Measurements from ENCODE around the gene TXNDC8. TPM values are rescaled to one million over a fixed set of nuclear protein-coding genes. Genes with fewer than 3 reads are reported as not detected.

Gene TXNDC8
- total RNA-seq, 3 donors from 2014 or later (not counting 1 experiment from before 2014, with no cell fraction given), result not detected

DNA sequence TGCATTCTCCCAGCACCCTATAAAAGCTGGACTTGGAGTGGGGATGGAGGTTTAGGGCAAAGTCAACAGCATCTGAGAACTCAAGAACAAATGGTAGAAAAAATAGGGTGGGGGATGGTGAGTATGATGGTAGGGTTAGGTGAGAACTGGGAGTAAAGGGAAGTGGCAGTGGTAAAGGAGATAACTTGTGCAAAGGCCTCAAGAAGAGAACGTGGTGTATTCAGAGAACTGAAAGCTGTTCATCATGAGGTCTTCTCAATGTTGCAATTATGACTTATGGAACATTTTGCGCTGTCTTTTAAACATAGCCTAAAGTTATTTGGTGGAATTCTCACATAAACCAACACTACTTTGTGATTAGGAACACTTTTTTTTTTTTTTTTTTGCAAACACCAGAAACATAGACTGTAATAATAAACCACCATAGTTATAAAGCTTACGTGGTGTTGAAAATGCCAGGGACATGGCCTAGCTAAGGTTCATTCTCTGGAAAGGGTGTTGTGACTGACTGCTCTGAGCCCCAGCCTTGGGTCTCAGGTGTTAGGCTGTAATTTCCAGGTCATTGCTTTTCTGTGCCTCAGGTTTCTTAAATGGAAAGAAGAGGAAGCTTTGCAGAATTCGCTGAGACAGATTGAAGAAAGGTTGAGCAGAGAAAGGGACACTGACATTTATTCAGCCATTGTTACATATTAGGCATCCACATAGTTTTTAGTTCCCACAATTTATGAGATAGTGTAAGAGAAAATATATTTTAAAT lies 19.2 kb upstream of the TXNDC8 start:
- Histone ChIP-seq H3K9me3 (ENCODE audit: control insufficient read depth, insufficient read depth, low read length) (no peaks in the 10 kb centered on the region), H3K4me3 (ENCODE audit: low read length) (no peak overlapping the region), H3K27ac (ENCODE audit: low read length) (no peak overlapping the region), H3K4me1 (ENCODE audit: control insufficient read depth, insufficient read depth, low read length) (no peaks in the 10 kb centered on the region), H3K27me3 (ENCODE audit: control insufficient read depth, insufficient read depth, low read length) (no peaks in the 10 kb centered on the region), H3K36me3 (ENCODE audit: control insufficient read depth, insufficient read depth, low read length) (no peaks in the 10 kb centered on the region)
- intact Hi-C loops (cut with micrococcal nuclease), result no loop called here
- H3K9me3 Mint-ChIP-seq, result peaks cover 0 to 5% of the 10 kb centered on the region in 2 donors
- ATAC-seq, result no peak
- 86% methylated on average over 3 of the region's 4 CpGs for WGBS (ENCODE audit: insufficient coverage)
- H3K4me3 Mint-ChIP-seq, result no peak overlapping the region
- H3K36me3 Mint-ChIP-seq, result no peaks in the 10 kb centered on the region
- TF ChIP-seq, protein P1, sequence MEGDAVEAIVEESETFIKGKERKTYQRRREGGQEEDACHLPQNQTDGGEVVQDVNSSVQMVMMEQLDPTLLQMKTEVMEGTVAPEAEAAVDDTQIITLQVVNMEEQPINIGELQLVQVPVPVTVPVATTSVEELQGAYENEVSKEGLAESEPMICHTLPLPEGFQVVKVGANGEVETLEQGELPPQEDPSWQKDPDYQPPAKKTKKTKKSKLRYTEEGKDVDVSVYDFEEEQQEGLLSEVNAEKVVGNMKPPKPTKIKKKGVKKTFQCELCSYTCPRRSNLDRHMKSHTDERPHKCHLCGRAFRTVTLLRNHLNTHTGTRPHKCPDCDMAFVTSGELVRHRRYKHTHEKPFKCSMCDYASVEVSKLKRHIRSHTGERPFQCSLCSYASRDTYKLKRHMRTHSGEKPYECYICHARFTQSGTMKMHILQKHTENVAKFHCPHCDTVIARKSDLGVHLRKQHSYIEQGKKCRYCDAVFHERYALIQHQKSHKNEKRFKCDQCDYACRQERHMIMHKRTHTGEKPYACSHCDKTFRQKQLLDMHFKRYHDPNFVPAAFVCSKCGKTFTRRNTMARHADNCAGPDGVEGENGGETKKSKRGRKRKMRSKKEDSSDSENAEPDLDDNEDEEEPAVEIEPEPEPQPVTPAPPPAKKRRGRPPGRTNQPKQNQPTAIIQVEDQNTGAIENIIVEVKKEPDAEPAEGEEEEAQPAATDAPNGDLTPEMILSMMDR (IDR thresholded peaks at IDR 0.05), result no peak
- no peak overlapping the region for H3K27ac Mint-ChIP-seq
- DNase-seq, result no peak
- no peaks in the 10 kb centered on the region for H3K4me1 Mint-ChIP-seq
- no peaks in the 10 kb centered on the region for H3K27me3 Mint-ChIP-seq (ENCODE audit: low read depth in 2 of 2)

DNA sequence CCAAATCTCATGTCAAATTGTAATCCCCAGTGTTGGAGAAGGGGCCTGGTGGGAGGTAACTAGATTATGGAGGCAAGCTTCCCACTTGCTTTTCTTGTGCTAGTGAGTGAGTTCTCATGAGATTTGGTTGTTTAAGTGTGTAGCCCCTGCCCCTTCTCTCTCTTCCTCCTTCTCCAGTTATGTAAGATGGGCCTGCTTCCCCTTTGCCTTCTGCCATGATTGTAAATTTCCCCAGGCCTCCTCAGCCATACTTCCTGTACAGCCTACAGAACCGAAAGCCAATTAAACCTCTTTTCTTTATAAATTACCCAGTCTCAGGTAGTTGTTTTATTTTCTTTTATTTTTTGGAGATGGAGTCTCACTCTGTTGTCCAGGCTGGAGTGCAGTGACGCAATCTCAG lies 18.2 kb upstream of the TXNDC8 start:
- peaks cover 0 to 5% of the 10 kb centered on the region in 2 donors for H3K9me3 Mint-ChIP-seq
- Histone ChIP-seq H3K27me3 (ENCODE audit: control insufficient read depth, insufficient read depth, low read length) (no peaks in the 10 kb centered on the region), H3K27ac (ENCODE audit: low read length) (no peak overlapping the region), H3K9me3 (ENCODE audit: control insufficient read depth, insufficient read depth, low read length) (no peaks in the 10 kb centered on the region), H3K4me1 (ENCODE audit: control insufficient read depth, insufficient read depth, low read length) (no peaks in the 10 kb centered on the region), H3K36me3 (ENCODE audit: control insufficient read depth, insufficient read depth, low read length) (no peaks in the 10 kb centered on the region), H3K4me3 (ENCODE audit: low read length) (no peak overlapping the region)
- DNase-seq, result no peak
- 100% methylated on average over 1 of the region's 2 CpGs for WGBS (ENCODE audit: insufficient coverage)
- ATAC-seq, result no peak
- H3K27ac Mint-ChIP-seq, result no peak overlapping the region
- peaks cover 0 to under 1% of the 10 kb centered on the region in 2 donors for H3K27me3 Mint-ChIP-seq (ENCODE audit: low read depth in 2 of 2)
- H3K4me3 Mint-ChIP-seq, result no peak overlapping the region
- no peaks in the 10 kb centered on the region for H3K4me1 Mint-ChIP-seq
- TF ChIP-seq, protein P1 (IDR thresholded peaks at IDR 0.05), result no peak
- intact Hi-C loops (cut with micrococcal nuclease), result no loop called here
- H3K36me3 Mint-ChIP-seq, result no peaks in the 10 kb centered on the region

DNA sequence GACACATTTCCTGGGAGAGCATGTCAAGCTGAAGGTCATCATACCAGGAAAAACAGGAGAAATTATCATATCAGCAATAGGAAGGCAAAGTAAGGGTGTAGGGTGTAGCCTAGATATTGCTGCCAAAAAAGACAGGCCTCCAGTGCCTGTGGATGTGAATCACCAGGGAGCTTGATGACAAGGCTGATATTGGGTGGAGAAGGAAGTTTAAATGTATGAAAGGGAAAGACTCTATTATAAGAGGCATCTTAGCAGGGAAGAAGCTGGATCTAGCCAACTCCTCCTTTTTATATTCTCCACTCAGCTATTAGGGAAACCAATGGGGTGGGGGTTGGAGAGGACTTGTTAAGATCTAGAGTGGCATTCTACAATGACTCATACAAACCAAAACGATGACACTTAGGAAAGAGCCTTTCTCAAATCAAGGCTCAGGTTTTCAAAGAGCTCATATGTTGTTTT lies 13.4 kb upstream of the TXNDC8 start:
- ATAC-seq (no peak), DNase-seq (no peak)
- no peaks in the 10 kb centered on the region for H3K27me3 ChIP-seq (ENCODE audit: control insufficient read depth, insufficient read depth, low read length)
- 43% methylated on average over 1 of the region's 1 CpG for WGBS (ENCODE audit: insufficient coverage)
- no peaks in the 10 kb centered on the region for H3K36me3 Mint-ChIP-seq
- no peaks in the 10 kb centered on the region for H3K4me1 Mint-ChIP-seq
- no peaks in the 10 kb centered on the region for H3K9me3 ChIP-seq (ENCODE audit: control insufficient read depth, insufficient read depth, low read length)
- no peak overlapping the region for H3K27ac Mint-ChIP-seq
- no peak overlapping the region for H3K4me3 ChIP-seq (ENCODE audit: low read length)
- H3K4me3 Mint-ChIP-seq, result no peak overlapping the region
- peaks cover 0 to 2% of the 10 kb centered on the region in 2 donors for H3K27me3 Mint-ChIP-seq (ENCODE audit: low read depth in 2 of 2)
- no peaks in the 10 kb centered on the region for H3K36me3 ChIP-seq (ENCODE audit: control insufficient read depth, insufficient read depth, low read length)
- no peaks in the 10 kb centered on the region for H3K4me1 ChIP-seq (ENCODE audit: control insufficient read depth, insufficient read depth, low read length)
- H3K27ac ChIP-seq (ENCODE audit: low read length), result no peak overlapping the region
- intact Hi-C loops (cut with micrococcal nuclease), result no loop called here
- H3K9me3 Mint-ChIP-seq, result no peaks in the 10 kb centered on the region
- TF ChIP-seq, protein P1 (IDR thresholded peaks at IDR 0.05), result no peak

DNA sequence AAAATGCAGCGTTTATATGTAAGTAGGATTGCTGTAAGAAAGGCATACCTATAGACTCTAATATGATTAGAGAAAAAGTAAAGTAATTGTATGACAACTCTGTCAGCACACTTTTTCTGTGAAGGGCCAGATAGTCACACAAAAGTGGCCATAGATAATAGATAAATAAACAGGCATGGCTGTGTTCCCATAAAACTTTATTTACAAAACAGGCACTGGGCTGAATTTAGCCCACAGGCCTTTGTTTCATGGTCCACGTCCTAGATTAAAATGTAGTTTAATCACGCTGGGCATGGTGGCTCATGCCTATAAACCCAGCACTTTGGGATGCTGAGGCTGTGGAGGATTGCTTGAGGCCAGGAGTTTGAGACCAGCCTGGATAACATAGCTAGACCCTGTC lies 8.7 kb upstream of the TXNDC8 start:
- no peaks in the 10 kb centered on the region for H3K36me3 Mint-ChIP-seq
- no peak overlapping the region for H3K27ac ChIP-seq (ENCODE audit: low read length)
- no peaks in the 10 kb centered on the region for H3K27me3 ChIP-seq (ENCODE audit: control insufficient read depth, insufficient read depth, low read length)
- no peak overlapping the region for H3K27ac Mint-ChIP-seq
- H3K36me3 ChIP-seq (ENCODE audit: control insufficient read depth, insufficient read depth, low read length), result no peaks in the 10 kb centered on the region
- no peaks in the 10 kb centered on the region for H3K9me3 ChIP-seq (ENCODE audit: control insufficient read depth, insufficient read depth, low read length)
- WGBS (ENCODE audit: insufficient coverage), result 35% methylated on average over 2 of the region's 3 CpGs
- intact Hi-C loops (cut with micrococcal nuclease), result no loop called here
- H3K4me1 Mint-ChIP-seq, result no peaks in the 10 kb centered on the region
- ATAC-seq (no peak), DNase-seq (no peak)
- H3K4me3 ChIP-seq (ENCODE audit: low read length), result no peak overlapping the region
- peaks cover 0 to 2% of the 10 kb centered on the region in 2 donors for H3K27me3 Mint-ChIP-seq (ENCODE audit: low read depth in 2 of 2)
- TF ChIP-seq, protein P1 (IDR thresholded peaks at IDR 0.05), result no peak
- no peak overlapping the region for H3K4me3 Mint-ChIP-seq
- H3K4me1 ChIP-seq (ENCODE audit: control insufficient read depth, insufficient read depth, low read length), result no peaks in the 10 kb centered on the region
- H3K9me3 Mint-ChIP-seq, result no peaks in the 10 kb centered on the region

Measured in natural killer cell (primary cell).